PFSK-1 (cell line): ENCODE data around the gene RIMS4.

Experiments used
- FOXP2 ChIP-seq: optimal IDR thresholded peaks from 2 replicates; pipeline ENCODE3; 2011; ENCODE audit warnings: borderline replicate concordance, control low read depth, inconsistent platforms; ENCODE audit not compliant: insufficient read depth; ENCODE audit errors: extremely low read length, extremely low read depth
- POLR2AphosphoS5 ChIP-seq: IDR thresholded peaks from 2 replicates; pipeline ENCODE4 v1.6.1; 2012; ENCODE audit warnings: low read depth, mild to moderate bottlenecking, control low read depth, low read length, moderate library complexity
- REST ChIP-seq, 2 experiments: IDR thresholded peaks; 2 replicates each; pipeline versions ENCODE4 v1.6.1 to v1.8.0; 2011 to 2012; ENCODE audit warnings: low read depth in 2 of 2, low read length in 2 of 2, control low read depth in 1 of 2, inconsistent platforms in 1 of 2, mild to moderate bottlenecking in 1 of 2, moderate library complexity in 1 of 2; ENCODE audit not compliant: insufficient read depth in 1 of 2
- SIN3A ChIP-seq: IDR thresholded peaks from 2 replicates; pipeline ENCODE4 v1.6.1; 2012; ENCODE audit warnings: mild to moderate bottlenecking, low read length, moderate library complexity, borderline replicate concordance; ENCODE audit not compliant: insufficient read depth
- TAF1 ChIP-seq: IDR thresholded peaks from 2 replicates; pipeline ENCODE4 v1.6.1; 2012; ENCODE audit warnings: low read length, control low read depth, borderline replicate concordance; ENCODE audit not compliant: insufficient read depth

RIMS4 gene

GRCh38 chr20:44711237-44711636, 99.1 kb downstream of the RIMS4 start:
- no peak for TF ChIP-seq TAF1
- no peak for TF ChIP-seq SIN3A
- no peak for TF ChIP-seq FOXP2
- TF ChIP-seq REST (IDR thresholded peaks at IDR 0.05; ENCODE audit: insufficient read depth in 1 of 2, low read depth in 2 of 2, low read length in 2 of 2) = no peak
- no peak for TF ChIP-seq POLR2AphosphoS5

GRCh38 chr20:44709797-44710196, 100.5 kb downstream of the RIMS4 start:
- TF ChIP-seq REST (IDR thresholded peaks at IDR 0.05; ENCODE audit: insufficient read depth in 1 of 2, low read depth in 2 of 2, low read length in 2 of 2) = no peak
- TF ChIP-seq FOXP2 = no peak
- no peak for TF ChIP-seq TAF1
- TF ChIP-seq POLR2AphosphoS5 = no peak
- no peak for TF ChIP-seq SIN3A

GRCh38 chr20:44709380-44709779, 101.0 kb downstream of the RIMS4 start:
- no peak for TF ChIP-seq REST (IDR thresholded peaks at IDR 0.05; ENCODE audit: insufficient read depth in 1 of 2, low read depth in 2 of 2, low read length in 2 of 2)
- TF ChIP-seq FOXP2 = no peak

GRCh38 chr20:44707018-44707579, 103.2 kb downstream of the RIMS4 start:
- TF ChIP-seq FOXP2 (no peak), SIN3A (no peak), TAF1 (no peak), POLR2AphosphoS5 (no peak), REST (IDR thresholded peaks at IDR 0.05; ENCODE audit: insufficient read depth in 1 of 2, low read depth in 2 of 2, low read length in 2 of 2) (no peak)

GRCh38 chr20:44706301-44707017, 103.9 kb downstream of the RIMS4 start:
- TF ChIP-seq FOXP2 = no peak
- TF ChIP-seq SIN3A = no peak
- no peak for TF ChIP-seq POLR2AphosphoS5
- no peak for TF ChIP-seq REST (IDR thresholded peaks at IDR 0.05; ENCODE audit: insufficient read depth in 1 of 2, low read depth in 2 of 2, low read length in 2 of 2)
- no peak for TF ChIP-seq TAF1
